ENCODE measurements around the gene CCDC85C. TPM values are rescaled to one million over a fixed set of nuclear protein-coding genes. Genes with fewer than 3 reads are reported as not detected.

The CCDC85C gene
- total and polyA plus RNA-seq, 9 donors, result 2.1 to 28.4 (median 13.1) TPM

DNA sequence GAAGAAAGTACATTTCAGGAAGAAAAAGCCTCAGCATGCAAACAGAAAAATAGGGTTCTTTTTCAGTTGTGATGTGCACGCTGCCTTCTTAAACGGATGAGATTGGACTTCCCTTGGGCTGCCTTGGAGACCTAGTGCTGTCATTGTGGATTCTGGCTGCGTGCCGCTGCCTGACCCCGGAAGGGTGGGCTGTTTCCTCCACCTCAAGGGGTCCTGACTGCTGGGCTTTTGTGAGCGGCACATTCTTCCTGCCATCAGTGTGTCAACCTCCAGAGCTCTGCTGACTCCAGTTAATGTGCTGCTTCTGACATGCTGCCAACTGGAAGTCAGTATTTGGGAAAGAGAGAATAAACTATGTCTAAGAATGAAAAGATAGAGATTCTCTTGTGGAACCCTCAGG is 97.7 kb downstream of the CCDC85C start:
- H3K36me3 ChIP-seq, result no peaks in the 10 kb centered on the region
- 89 to 95% (median 95%) methylated on average over 6 of the region's 6 CpGs for WGBS, 3 donors
- H3K4me3 ChIP-seq, result no peak overlapping the region
- no peaks in the 10 kb centered on the region for H3K4me1 ChIP-seq (ENCODE audit: insufficient read depth)
- intact Hi-C loops (cut with DNase I), result no loop called here
- no peak for DNase-seq
- TF ChIP-seq, protein P1, sequence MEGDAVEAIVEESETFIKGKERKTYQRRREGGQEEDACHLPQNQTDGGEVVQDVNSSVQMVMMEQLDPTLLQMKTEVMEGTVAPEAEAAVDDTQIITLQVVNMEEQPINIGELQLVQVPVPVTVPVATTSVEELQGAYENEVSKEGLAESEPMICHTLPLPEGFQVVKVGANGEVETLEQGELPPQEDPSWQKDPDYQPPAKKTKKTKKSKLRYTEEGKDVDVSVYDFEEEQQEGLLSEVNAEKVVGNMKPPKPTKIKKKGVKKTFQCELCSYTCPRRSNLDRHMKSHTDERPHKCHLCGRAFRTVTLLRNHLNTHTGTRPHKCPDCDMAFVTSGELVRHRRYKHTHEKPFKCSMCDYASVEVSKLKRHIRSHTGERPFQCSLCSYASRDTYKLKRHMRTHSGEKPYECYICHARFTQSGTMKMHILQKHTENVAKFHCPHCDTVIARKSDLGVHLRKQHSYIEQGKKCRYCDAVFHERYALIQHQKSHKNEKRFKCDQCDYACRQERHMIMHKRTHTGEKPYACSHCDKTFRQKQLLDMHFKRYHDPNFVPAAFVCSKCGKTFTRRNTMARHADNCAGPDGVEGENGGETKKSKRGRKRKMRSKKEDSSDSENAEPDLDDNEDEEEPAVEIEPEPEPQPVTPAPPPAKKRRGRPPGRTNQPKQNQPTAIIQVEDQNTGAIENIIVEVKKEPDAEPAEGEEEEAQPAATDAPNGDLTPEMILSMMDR (IDR thresholded peaks at IDR 0.05), result no peak
- TF ChIP-seq EP300 (IDR thresholded peaks at IDR 0.05) (no peak), POLR2A (IDR thresholded peaks at IDR 0.05) (no peak)
- H3K9me3 ChIP-seq, result no peaks in the 10 kb centered on the region
- no peak overlapping the region for H3K27ac ChIP-seq
- no peaks in the 10 kb centered on the region for H3K27me3 ChIP-seq

- Histone ChIP-seq H3K27ac (no peak overlapping the region), H3K4me1 (ENCODE audit: insufficient read depth) (no peaks in the 10 kb centered on the region), H3K9me3 (no peaks in the 10 kb centered on the region), H3K4me3 (no peak overlapping the region), H3K27me3 (no peaks in the 10 kb centered on the region), H3K36me3 (no peaks in the 10 kb centered on the region)
- WGBS, 3 donors, result 84 to 92% (median 92%) methylated on average over 5 of the region's 5 CpGs
- no peak for TF ChIP-seq POLR2A (IDR thresholded peaks at IDR 0.05)
- TF ChIP-seq EP300 (IDR thresholded peaks at IDR 0.05), result no peak
- TF ChIP-seq, protein P1 (IDR thresholded peaks at IDR 0.05), result no peak
- intact Hi-C loops (cut with DNase I), result no loop called here
- DNase-seq, result no peak
Measured at GRCh38 chr14:99505089-99505488, 98.9 kb downstream of the CCDC85C start.

DNA sequence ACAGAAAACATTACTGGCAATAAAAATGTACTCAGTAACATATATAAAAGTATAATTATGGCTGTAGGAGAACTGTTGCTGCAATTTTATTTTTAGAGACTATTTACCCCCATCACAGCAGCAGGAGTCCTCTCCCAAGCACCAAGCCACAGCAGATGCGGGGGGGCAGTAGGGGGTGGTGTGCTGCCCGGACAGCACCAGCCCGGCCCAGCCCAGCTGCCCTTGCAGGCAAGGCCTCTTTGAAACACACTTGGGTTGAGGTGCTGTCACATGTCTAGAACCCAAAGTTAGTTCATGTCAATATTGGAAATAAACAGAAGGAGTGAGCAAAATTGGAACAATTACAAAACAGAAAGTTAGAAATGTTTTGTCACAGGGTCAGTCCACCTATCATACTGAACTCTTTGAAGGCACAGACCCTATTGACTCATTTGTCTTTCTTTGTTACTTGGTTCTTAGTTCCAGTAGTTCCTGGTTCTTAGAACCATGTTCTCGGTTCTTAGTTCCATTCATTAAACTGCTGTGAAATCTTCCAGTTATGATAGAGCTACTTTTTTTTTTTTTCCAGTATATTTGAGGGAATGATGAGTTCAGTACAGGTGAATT is 100.1 kb downstream of the CCDC85C start:
- DNase-seq, result no peak
- TF ChIP-seq, protein P1 (IDR thresholded peaks at IDR 0.05), result no peak
- no peak for TF ChIP-seq POLR2A (IDR thresholded peaks at IDR 0.05)
- no peak for TF ChIP-seq EP300 (IDR thresholded peaks at IDR 0.05)
- 87 to 89% (median 88%) methylated on average over 4 of the region's 4 CpGs for WGBS, 3 donors
- Histone ChIP-seq H3K36me3 (no peaks in the 10 kb centered on the region), H3K4me1 (ENCODE audit: insufficient read depth) (no peaks in the 10 kb centered on the region), H3K27me3 (no peaks in the 10 kb centered on the region), H3K27ac (no peak overlapping the region), H3K4me3 (no peak overlapping the region), H3K9me3 (no peaks in the 10 kb centered on the region)
- intact Hi-C loops (cut with DNase I), result no loop called here

DNA sequence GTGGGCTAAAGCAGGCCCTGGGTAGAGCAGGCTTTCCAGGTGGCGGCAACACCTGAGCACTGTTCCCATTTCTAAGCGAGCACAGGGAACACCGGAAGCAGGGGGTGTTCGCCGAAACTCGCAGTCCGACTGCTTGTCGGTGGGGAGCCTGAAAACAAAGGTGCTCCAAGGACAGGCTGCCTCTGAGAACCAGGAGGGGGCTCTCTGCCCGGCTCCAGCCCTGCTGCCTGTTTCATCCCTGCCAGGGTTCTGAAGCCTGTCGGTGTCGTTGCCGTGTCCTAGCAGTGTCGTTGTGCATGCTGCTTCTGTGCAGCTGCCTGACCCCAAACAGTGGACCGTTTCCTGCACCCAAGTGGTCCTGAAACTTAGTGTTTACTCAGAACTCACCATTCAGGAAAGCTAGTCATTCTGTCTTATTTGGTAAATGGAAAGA is 101.0 kb downstream of the CCDC85C start:
- WGBS, 3 donors, result 71 to 75% (median 75%) methylated on average over 14 of the region's 14 CpGs
- Histone ChIP-seq H3K4me3 (no peak overlapping the region), H3K9me3 (no peaks in the 10 kb centered on the region), H3K4me1 (ENCODE audit: insufficient read depth) (no peaks in the 10 kb centered on the region), H3K27me3 (no peaks in the 10 kb centered on the region), H3K36me3 (no peaks in the 10 kb centered on the region), H3K27ac (no peak overlapping the region)
- TF ChIP-seq, protein P1 (IDR thresholded peaks at IDR 0.05), result no peak
- TF ChIP-seq EP300 (IDR thresholded peaks at IDR 0.05) (no peak), POLR2A (IDR thresholded peaks at IDR 0.05) (no peak)
- no peak for DNase-seq
- intact Hi-C loops (cut with DNase I), result no loop called here

All from ovary (tissue), 9 donors.